ENCODE measurements around the gene NCOA5.
A peak's percentile ranks its signal among the peaks of the same experiment; 100 is the strongest.

The NCOA5 gene

DNA sequence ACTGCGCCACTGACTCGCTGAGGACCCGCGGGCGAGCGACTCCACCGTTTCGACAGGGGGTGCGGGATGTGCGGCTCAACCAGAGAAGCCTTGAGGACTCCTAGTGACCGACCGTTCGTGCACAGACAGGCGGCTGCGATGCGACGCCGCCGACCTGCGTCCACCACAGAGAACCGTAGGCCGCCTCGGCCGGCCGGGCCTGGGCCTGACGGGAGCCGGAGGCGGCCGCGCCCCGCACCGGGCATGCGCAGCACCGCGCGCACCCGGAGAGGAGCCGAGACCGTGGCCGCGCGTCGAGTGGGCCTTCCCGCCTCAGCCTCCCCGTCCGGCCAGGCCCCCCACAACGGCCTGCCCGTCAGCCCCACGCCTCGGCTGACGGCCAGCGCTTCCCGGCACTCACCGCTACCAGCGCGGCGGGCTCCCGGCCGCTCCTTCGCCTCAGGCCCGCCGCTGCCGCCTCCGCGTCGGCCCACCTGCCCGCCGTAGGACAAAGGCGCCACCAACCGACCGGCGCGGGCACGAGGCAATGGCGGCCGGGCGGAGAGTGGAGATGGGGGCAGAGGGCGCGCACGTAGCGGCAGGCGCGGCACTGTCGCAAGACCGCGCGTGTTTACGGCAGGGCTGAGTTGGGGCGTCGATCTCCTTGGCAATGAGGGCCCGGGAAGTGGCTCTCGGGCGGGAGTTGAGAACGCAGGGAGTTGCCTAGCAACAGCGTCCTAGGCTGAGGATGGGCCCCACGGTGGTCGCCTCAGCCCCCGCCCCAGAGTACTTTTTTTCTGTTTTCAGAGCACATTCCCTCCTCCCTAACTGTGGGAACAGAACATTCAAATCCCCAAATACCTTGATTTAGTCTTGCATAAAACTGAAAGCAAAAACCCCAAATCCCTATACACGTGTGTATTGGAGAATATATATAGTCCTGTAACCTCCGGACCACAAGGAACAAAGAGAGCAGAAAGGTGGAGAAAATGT lies at the start of gene NCOA5:
Gene NCOA5, minus strand, starts transcription at position 546 of the 972 bp plus-strand sequence. CDS start 10,538 bp downstream, outside the sequence.
- peak; percentile 98 for DNase-seq (ENCODE audit: low read depth)

GRCh38 chr20:46139266-46139889 lies 49.6 kb upstream of the NCOA5 start:
- DNase-seq (ENCODE audit: low read depth) = no peak

GRCh38 chr20:46137816-46138215 lies 48.1 kb upstream of the NCOA5 start:
- no peak for DNase-seq (ENCODE audit: low read depth)

DNA sequence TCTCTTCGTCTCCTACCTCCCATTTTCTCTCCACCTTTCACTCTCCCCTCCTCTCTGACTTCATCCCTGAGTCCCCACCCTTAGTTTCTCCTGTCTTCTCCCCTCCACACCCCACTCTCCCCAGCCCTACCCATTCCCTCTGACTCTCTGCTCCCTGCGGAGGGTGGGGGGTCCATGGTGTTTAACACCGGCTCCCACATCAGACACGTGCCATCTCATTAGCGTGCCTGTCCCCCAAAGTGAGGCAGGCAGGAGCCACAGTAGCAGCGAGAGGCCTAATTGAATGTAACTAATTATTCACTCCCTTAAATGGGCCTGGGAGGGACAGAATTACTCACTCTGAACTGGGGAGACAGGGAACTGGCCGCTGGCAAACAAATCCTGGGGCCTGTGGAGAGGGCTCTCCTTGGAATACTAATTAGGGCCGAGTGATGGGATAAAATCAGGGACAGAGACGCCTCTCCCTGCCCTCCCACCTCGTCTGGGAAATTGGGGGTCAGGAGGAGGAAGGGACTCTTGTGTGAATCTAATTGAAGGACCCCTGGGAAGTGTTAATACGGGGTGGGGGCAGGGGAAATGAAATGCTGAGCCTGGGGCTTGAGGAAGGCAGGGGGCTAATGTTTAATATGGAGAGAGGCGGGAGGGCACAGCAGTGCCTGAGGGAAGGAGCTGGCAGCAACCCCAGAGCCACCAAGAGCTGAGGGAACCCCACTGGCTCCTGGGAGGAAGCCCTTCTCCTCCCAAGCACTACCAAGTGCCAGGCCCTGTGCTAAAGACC lies 46.3 kb upstream of the NCOA5 start:
- DNase-seq (ENCODE audit: low read depth) = no peak

- no peak for DNase-seq (ENCODE audit: low read depth)
These were observed 45.0 kb upstream of the NCOA5 start for GRCh38 chr20:46134716-46135115.

DNA sequence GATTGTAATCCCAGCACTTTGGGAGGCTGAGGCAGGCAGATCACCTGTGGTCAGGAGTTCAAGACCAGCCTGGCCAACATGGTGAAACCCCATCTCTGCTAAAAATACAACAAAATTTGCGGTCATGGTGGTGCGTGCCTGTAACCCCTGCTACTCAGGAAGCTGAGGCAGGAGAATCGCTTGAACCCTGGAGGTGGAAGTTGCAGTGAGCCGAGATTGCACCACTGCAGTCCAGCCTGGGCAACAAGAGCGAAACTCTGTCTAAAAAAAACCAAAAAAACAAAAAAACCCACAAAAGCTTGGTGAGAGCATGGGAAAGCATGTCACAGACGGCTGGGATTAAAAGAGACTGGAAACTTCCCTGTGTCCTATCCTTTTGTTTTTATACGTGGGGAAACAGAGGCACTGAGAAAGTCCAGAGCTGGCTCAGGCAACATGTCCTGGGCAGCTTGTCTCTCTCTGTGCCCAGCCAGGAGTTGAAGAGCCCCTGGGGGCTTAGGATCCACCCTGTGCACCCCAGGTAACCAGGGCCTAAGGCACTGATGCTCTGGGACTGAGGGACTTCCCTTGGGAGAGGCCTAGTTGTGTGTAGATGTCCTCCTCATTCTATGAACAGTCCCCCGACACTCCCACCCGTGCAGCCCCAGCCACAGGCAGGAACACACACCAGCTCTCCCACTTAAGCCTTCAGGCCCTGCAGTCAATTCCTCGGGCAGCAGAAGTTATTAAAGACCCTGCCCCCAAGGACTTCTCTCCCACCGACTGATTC lies 44.3 kb upstream of the NCOA5 start:
- no peak for DNase-seq (ENCODE audit: low read depth)

- DNase-seq (ENCODE audit: low read depth) = peak; percentile 34
These were observed 43.0 kb upstream of the NCOA5 start for GRCh38 chr20:46132705-46133120.

DNA sequence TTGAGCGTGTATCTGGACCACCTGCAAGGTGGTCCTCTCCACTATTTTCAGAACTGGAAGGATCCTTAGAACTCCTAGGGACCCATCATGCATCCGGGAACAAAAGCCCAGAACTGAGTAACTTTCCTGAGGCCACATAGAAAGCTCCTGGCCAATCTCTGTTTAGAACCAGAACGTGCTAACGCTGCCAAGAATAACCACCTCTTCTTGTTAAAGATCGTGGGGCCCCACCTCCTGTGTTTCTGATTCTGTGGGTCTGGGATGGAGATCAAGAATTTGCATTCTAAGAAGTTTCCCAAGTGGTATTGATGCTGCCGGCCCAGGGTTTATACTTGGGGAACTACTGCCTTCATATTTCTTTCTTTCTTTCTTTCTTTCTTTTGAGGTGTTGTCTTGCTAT lies 41.6 kb upstream of the NCOA5 start:
- peak; percentile 37 for DNase-seq (ENCODE audit: low read depth)

GRCh38 chr20:46130534-46130933 lies 40.8 kb upstream of the NCOA5 start:
- no peak for DNase-seq (ENCODE audit: low read depth)

DNA sequence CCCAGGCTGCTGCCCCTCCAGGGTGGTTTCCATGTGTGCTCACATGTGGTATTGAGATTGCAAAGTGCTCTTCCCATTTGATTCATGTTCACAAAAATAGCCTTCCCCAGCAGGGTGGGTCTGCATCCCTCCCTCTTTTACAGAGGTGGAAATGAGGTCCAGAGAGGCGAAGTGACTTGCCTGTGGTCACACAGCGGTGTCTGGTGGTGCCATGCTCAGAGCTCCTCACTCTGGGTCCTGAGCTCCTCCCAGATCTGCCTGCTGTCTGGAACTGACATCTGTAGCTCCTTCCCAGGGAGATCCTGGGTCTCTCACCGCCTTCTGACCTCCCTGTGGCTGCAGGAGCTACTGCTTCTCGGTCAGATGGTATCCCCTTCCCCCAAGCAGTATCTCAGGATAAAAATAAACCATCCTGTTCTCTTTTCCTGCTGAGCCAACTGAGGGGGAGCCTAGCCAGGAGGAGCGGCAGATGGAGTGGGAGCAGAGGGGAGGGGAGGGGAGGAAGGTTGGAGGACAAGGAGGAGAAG lies 40.3 kb upstream of the NCOA5 start:
- DNase-seq (ENCODE audit: low read depth) = no peak

DNA sequence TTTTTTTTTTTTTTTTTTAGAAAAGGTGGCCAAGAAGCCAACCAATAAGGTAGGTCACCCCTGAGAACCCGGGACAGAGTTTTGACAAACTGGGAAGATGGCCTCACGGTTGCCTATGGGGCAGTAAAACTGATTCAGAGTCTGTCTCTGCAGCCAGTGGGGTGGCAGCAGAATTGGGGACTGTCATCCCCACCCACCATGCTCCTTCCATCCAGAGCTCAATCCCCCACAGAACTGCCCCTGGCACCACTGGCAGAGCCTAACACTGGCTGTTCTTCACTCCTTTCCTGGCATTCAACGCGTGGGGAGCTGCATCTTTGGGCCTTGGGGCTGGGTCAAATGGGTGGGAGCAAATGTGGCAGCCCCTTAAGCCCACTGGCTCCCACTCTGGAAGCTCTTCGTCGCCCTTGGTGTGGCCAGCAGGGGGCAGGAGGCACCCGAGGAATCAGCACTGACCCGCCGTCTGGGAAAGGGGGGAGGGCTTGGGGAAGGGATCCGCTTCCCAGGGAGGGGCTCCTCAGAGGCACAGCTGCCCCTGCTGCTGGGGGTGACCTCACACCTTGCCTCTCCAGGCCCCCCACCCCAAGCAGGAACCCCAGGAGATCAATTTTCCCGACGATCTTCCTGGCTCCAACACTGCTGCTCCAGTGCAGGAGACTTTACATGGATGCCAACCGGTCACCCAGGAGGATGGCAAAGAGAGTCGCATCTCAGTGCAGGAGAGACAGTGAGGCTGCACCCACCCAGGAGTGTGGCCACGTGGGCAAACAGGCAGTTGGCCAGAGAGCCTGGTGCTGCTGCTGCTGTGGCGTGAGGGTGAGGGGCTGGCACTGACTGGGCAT lies 38.8 kb upstream of the NCOA5 start:
- DNase-seq (ENCODE audit: low read depth) = no peak

DNA sequence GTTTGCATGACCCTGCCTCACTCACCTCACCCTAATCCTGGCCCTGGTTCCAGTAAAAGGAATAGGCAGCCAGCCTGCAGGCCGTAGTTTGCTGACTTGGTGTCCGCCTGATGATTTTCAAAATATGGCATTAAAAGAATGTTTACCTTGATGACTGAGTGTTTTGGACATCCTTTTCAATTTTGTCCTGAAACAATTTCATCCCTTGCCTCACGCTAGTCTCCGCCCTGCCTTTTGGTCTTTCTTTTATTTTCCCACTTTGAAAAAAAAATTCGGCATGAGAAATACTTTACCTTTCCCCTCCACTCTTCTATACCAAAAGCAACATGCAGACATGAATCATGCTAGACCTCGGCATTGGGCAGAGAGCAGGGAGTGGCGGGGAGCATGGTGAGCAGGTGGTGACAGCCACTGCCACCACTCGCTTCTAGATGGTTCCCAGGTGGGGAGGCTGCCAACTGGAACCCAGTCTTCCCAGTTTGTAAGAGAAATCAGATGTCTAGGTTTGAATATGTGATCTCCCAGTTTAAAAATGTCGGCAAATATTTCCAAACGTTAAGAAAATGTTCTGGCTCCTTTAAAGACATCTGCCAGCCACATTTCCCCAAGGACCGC lies 37.7 kb upstream of the NCOA5 start:
- DNase-seq (ENCODE audit: low read depth) = no peak

DNA sequence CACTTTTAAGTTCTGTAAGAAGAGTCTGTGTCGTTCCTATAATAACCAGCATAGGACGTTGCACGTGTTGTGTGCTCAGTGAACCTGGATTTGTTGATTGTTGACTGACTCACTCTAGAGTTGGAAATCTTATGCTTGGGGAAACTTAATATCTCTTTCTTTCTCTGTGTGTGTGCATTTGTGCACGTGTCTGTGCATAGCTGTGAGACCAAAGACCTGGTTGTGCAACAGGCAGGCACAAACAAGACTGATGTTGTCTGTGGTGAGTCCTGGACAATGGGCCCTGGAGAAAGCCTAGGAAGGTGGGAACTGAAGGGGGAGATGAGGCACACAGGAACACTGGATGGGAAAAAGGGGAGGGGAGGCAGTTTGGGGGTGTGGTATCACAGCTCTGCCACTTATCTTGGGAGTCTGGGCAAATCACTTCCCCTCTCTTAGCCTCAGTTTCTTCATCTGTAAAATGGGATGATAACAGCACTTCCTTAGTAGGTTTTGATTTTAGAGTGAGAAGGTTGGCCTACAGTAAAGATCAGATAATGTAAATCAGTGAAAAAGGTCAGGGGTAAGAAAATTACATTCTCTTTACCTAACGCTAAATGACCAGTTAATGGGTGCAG lies 36.8 kb upstream of the NCOA5 start:
- no peak for DNase-seq (ENCODE audit: low read depth)

DNA sequence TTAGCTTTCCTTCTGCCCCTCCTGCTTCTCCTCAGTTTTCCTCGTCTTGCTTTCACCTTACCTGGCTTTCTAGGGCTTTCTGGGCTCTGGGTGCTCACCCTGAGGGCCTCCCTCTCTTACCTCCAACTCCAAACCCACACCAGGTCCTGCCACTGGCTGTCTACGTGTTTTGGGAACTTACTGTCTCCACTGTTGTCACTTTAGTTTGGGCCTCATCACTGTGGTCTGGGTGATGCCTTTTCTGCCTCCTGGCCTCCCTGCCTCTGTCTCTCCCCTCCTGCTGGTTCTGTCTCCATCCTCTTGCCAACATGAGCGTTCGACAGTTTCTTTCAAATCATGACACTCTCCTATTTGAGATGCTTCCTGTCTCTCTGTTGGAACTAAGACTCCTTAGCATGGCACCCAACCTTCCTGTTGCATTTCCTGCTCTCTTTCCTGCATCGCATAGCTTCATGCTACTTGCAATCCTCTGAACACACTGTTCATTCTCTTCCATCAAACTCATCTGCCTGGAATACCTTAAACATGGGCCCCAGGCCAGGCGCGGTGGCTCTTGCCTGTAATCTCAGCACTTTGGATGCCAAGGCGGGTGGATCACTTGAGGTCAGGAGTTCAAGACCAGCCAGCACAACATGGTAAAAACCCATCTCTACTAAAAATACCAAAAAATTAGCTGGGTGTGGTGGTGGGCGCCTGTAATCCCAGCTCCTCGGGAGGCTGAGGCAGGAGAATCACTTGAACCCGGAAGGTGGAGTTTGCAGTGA lies 33.9 kb upstream of the NCOA5 start:
- no peak for DNase-seq (ENCODE audit: low read depth)

DNA sequence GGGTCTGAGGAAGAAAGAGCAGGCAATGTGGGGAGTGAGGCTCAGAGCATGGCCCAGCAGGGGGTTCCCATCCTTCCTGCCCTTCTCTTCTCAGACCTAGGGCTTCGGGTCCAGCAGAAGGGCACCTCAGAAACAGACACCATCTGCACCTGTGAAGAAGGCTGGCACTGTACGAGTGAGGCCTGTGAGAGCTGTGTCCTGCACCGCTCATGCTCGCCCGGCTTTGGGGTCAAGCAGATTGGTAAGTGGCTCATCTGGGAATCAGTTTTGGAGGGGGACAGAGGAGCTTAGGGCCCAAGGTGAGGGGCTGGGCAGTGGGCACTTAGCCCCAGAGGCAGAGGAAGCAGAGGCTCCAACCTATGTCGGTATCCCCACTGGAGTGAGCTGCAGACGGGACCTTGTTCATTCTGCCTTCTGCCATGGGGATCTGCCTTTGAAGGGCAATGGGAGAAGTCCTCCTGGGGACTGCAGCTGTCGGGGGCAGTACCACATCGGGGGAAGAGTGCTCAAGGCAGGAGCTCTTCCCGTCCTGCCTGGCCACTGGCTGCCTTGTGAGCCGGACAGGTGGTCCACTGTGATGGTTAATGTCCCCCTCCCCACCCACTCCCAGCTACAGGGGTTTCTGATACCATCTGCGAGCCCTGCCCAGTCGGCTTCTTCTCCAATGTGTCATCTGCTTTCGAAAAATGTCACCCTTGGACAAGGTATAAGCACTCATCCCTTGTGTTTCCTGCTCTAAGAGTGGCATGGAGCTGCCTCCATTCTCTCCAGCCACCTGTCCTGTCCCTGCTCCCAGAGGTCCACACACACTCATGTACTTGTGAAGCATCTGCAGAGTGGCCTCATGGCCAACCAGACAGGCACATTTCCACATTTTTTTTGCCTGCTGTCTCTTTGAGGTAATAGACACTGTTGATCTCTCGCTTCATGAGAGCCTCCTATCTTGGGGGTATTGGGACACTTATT lies 33.0 kb upstream of the NCOA5 start:
- DNase-seq (ENCODE audit: low read depth) = no peak

GRCh38 chr20:46122071-46122470 lies 32.3 kb upstream of the NCOA5 start:
- DNase-seq (ENCODE audit: low read depth) = peak; percentile 13

GRCh38 chr20:46121184-46121930 lies 31.6 kb upstream of the NCOA5 start:
- no peak for DNase-seq (ENCODE audit: low read depth)

Measured in fibroblast of gingiva (primary cell).